Hypothalamus (tissue), 51 donors: ENCODE data around the gene UBE2L5.

ENCODE experiments used
- DNase-seq, 51 donors: peaks; one replicate each; lab custom pipeline; 2025; lab: John Stamatoyannopoulos, UW

The UBE2L5 gene

GRCh38 chr13:30465593-30466357 is 43.5 kb downstream of the UBE2L5 start, which contains the start of gene HMGB1:
HMGB1 (minus strand) TSS chr13:30465936; CDS start chr13:30463680, 2,256 bp downstream.
- DNase-seq = peak; percentile 85 to 100 (median 98)

- no peak for DNase-seq
These were observed 44.0 kb downstream of the UBE2L5 start for GRCh38 chr13:30466358-30466714.

- no peak for DNase-seq
These were observed 44.6 kb downstream of the UBE2L5 start for GRCh38 chr13:30466841-30467252.

GRCh38 chr13:30473675-30474074 is 51.4 kb downstream of the UBE2L5 start:
- no peak for DNase-seq

GRCh38 chr13:30477346-30478195 is 55.3 kb downstream of the UBE2L5 start:
- no peak for DNase-seq
